Esophagus squamous epithelium (tissue), 4 donors: ENCODE data around the gene GCNT2.
"Not testable (repeated sequence)": the region's sequence is repeated elsewhere in the genome, so short reads cannot be mapped to it uniquely, and the experiment has no call there.

ENCODE experiments used
- POLR2A ChIP-seq, 4 donors: fragments of 450-650 bp; IDR thresholded peaks; one replicate each; pipeline ENCODE4 v1.6.1; 2017; ENCODE audit warnings: antibody characterized with exemption in 4 of 4, mild to moderate bottlenecking in 4 of 4, moderate library complexity in 3 of 4
- TF ChIP-seq, protein P1 (sequence below), 6 experiments: fragments of 450-650 bp in 4 of 6; fragments of 200-600 bp in 2 of 6; sonication (generic) in 2 of 6; IDR thresholded peaks; one replicate each; pipeline ENCODE4 v1.5.1; 2016 to 2019; ENCODE audit warnings: antibody characterized with exemption in 6 of 6, mild to moderate bottlenecking in 4 of 6, moderate library complexity in 4 of 6

DNA sequence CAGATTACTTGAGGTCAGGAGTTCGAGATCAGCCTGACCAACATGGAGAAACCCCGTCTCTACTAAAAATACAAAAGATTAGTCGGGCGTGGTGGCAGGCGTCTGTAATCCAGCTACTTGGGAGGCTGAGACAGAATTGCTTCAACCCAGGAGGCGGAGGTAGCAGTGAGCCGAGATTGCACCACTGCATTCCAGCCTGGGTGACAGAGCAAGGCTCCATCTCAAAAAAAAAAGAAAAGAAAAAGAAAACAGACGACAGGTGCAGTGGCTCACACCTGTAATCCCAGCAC lies 1.8 kb upstream of the GCNT2 start:
- TF ChIP-seq, protein P1, sequence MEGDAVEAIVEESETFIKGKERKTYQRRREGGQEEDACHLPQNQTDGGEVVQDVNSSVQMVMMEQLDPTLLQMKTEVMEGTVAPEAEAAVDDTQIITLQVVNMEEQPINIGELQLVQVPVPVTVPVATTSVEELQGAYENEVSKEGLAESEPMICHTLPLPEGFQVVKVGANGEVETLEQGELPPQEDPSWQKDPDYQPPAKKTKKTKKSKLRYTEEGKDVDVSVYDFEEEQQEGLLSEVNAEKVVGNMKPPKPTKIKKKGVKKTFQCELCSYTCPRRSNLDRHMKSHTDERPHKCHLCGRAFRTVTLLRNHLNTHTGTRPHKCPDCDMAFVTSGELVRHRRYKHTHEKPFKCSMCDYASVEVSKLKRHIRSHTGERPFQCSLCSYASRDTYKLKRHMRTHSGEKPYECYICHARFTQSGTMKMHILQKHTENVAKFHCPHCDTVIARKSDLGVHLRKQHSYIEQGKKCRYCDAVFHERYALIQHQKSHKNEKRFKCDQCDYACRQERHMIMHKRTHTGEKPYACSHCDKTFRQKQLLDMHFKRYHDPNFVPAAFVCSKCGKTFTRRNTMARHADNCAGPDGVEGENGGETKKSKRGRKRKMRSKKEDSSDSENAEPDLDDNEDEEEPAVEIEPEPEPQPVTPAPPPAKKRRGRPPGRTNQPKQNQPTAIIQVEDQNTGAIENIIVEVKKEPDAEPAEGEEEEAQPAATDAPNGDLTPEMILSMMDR (IDR thresholded peaks at IDR 0.05), result not testable (repeated sequence)
- not testable (repeated sequence) for TF ChIP-seq POLR2A (IDR thresholded peaks at IDR 0.05)
